Heart right ventricle (tissue), 16 donors: ENCODE results near the gene ANKRD62. TPM values are rescaled to one million over a fixed set of nuclear protein-coding genes. Genes with fewer than 3 reads are reported as not detected.
A peak's percentile ranks its signal among the peaks of the same experiment; 100 is the strongest.

Source experiments
- ATAC-seq, 8 donors: fragments of 200-7000 bp; cut with Tn5 transposase; one replicate each; pipeline ENCODE4 v1.9.1; 2020; ENCODE audit warnings: mild to moderate bottlenecking in 8 of 8, moderate library complexity in 8 of 8, moderate number of reproducible peaks in 1 of 8
- DNase-seq, 2 donors: peaks; one replicate each; pipeline ENCODE4 v3.0.0-alpha.2; 2020
- H3K27ac ChIP-seq, 10 donors: fragments of 200-600 bp; sonication (generic) in 2 of 10; one replicate each; pipeline versions ENCODE4 v1.5.0 to v1.8.0; 2020 to 2022; ENCODE audit warnings: mild to moderate bottlenecking in 3 of 10
- H3K27me3 ChIP-seq, 7 donors: fragments of 200-600 bp; one replicate each; pipeline ENCODE4 v1.8.0; 2021 to 2022; ENCODE audit warnings: mild to moderate bottlenecking in 2 of 7
- H3K36me3 ChIP-seq, 9 donors: fragments of 200-600 bp; sonication (generic) in 1 of 9; one replicate each; pipeline versions ENCODE4 v1.5.0 to v1.8.0; 2020 to 2022; ENCODE audit warnings: mild to moderate bottlenecking in 2 of 9
- H3K4me1 ChIP-seq, 9 donors: fragments of 200-600 bp; sonication (generic) in 1 of 9; one replicate each; pipeline versions ENCODE4 v1.5.0 to v1.8.0; 2020 to 2022; ENCODE audit warnings: mild to moderate bottlenecking in 4 of 9
- H3K4me3 ChIP-seq, 10 donors: fragments of 200-600 bp; sonication (generic) in 2 of 10; one replicate each; pipeline versions ENCODE4 v1.5.0 to v1.8.0; 2020 to 2022; ENCODE audit warnings: mild to moderate bottlenecking in 7 of 10, moderate library complexity in 2 of 10
- H3K9me3 ChIP-seq, 11 donors: fragments of 200-600 bp in 10 of 11; sonication (generic) in 2 of 11; one replicate each; pipeline versions ENCODE4 v1.5.0 to v1.8.0; 2013 to 2022; ENCODE audit warnings: mild to moderate bottlenecking in 2 of 11, control low read depth in 1 of 11, moderate library complexity in 1 of 11
- CTCF ChIP-seq, 9 donors: fragments of 200-600 bp; sonication (generic) in 2 of 9; IDR thresholded peaks; one replicate each; pipeline versions ENCODE4 v1.5.0 to v1.8.0; 2021 to 2022; ENCODE audit warnings: antibody characterized with exemption in 9 of 9, mild to moderate bottlenecking in 5 of 9, moderate library complexity in 1 of 9
- WGBS, 2 donors: extraction: QIAGEN DNeasy Blood & Tissue Kit; methylation state at CpG; one replicate each; pipeline ENCODE4 v1.1.7; 2013; ENCODE audit warnings: inconsistent platforms in 1 of 2; 5-methylcytosine and 5-hydroxymethylcytosine counted together
- intact Hi-C, 10 donors: fragments of 100-400 bp; cut with DNase I; formaldehyde crosslinking; loops; one replicate each; pipeline versions ENCODE4 v1.11.1 to v1.14.2; 2022
- polyA plus RNA-seq, 2 donors: library from polyadenylated mRNA; stranded (reverse); fragments of 200-250 nt; gene quantifications; one replicate each; pipeline ENCODE4 v1.2.3, GENCODE V29; 2013
- total RNA-seq, 10 donors: library from RNA; stranded (reverse); fragmentation: NEBNext Ultra II Directional in 3 of 10; extraction: Animal tissue kit (Norgen Biotek cat#: 25700) in 3 of 10; gene quantifications; one replicate each; pipeline versions ENCODE4 v1.2.1 to v1.2.4, GENCODE V29; 2021 to 2023
- donor health status: Arrhythmogenic right ventricular cardiomyopathy.
- donor health status: ischemic (EF 13 %, LVEDD 7.1; RV severe dilation, severe dysfunction).
- donor health status: healthy with polysubstance abuse.
- donor health status: DM: no; HTN: yes; CAD: no.
- donor health status: DM: no; HTN: no; CAD: no.
- donor health status: ischemic (EF 25% LVEDD 6.9; RV normal size, moderate dysfunction).
- donor health status: ischemic (EF 25% LVEDD 5.7; RV mildly dilated, moderate dysfunction).
- donor health status: healthy.
- donor health status: DM: yes; HTN: yes; CAD: no.
- donor health status: Ischemic cardiomyopathy.
- donor health status: ischemic (EF 35%, LVEDD 5.7; RV mildly dilated, moderate dysfunction).
- donor health status: nonischemic (EF 11% LVEDD 7.7; RV severe dilation, severe dysfunction).
- donor health status: DM: yes; HTN: yes; CAD: no.
- donor health status: PGD.
- donor health status: ischemic (EF 29% LVEDD 5.4; RV normal size, mild dysfunction).
- donor health status: nonischemic (EF 23%, LVEDD 6.1; RV moderate dilation, normal function).

ANKRD62 gene
- total and polyA plus RNA-seq, 12 donors = not detected

- no peak for TF ChIP-seq CTCF (IDR thresholded peaks at IDR 0.05)
These were observed 5.5 kb upstream of the ANKRD62 start for GRCh38 chr18:12088096-12088495.

DNA sequence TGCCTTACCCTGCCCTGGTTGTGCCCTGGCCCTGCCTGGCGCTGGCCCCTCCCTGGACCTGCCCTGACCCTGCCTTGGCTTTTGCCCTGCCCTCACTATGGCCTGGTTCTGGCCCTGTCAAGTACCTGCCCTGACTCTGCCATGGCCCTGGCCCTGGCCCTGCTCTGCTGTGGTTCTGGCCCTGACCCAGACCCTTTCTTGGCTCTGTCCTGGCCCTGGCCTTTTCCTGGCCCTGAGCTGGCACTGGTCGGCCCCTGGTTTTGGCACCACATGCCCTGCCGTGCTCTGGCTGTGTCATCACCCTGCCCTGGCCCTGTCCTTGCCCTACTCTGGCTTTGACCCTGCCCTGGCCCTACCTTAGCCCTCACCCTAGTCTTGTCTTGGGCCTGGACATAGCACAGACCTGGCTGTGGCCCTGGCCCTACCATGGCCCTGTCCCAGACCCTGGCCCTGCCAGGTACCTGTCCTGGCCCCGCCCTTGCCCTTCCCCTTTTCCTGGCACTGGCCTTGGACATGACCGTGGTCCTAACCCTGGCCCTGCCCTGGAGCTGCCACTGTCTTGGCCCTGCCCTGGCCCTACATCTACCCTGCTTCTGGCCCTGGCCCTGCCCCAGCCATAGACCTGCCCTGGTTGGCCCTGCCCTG lies 4.8 kb upstream of the ANKRD62 start:
- no peak overlapping the region for H3K4me3 ChIP-seq
- intact Hi-C loops = no loop called here
- H3K27ac ChIP-seq = no peak overlapping the region
- no peaks in the 10 kb centered on the region for H3K27me3 ChIP-seq
- no peaks in the 10 kb centered on the region for H3K9me3 ChIP-seq
- no peaks in the 10 kb centered on the region for H3K36me3 ChIP-seq
- DNase-seq = no peak
- 70 to 72% methylated on average over 5 of the region's 5 CpGs for WGBS, 2 donors
- no peaks in the 10 kb centered on the region for H3K4me1 ChIP-seq
- no peak for TF ChIP-seq CTCF (IDR thresholded peaks at IDR 0.05)
- peak in 6 of 8 donors; percentile 10 to 59 (median 21) for ATAC-seq

More at GRCh38 chr18:12088096-12088495, 5.5 kb upstream of the ANKRD62 start:
- no peaks in the 10 kb centered on the region for H3K27me3 ChIP-seq
- WGBS, 2 donors = 88 to 89% methylated on average over 4 of the region's 4 CpGs
- no peaks in the 10 kb centered on the region for H3K36me3 ChIP-seq
- H3K27ac ChIP-seq = no peak overlapping the region
- no peaks in the 10 kb centered on the region for H3K4me1 ChIP-seq
- no peak overlapping the region for H3K4me3 ChIP-seq
- H3K9me3 ChIP-seq = no peaks in the 10 kb centered on the region
- peak in 2 of 8 donors; percentile 17 to 32 for ATAC-seq
- no peak for DNase-seq
- intact Hi-C loops = no loop called here

GRCh38 chr18:12091538-12092141 lies 2.0 kb upstream of the ANKRD62 start:
- DNase-seq = no peak
- Histone ChIP-seq H3K27ac (no peak overlapping the region), H3K9me3 (no peaks in the 10 kb centered on the region), H3K4me3 (no peak overlapping the region), H3K36me3 (no peaks in the 10 kb centered on the region), H3K27me3 (peaks cover 0 to 3% (median 0%) of the 10 kb centered on the region in 7 donors), H3K4me1 (no peaks in the 10 kb centered on the region)
- ATAC-seq = no peak
- intact Hi-C loops = loop anchor here in 8 of 10 donors (5.0 to 10.0 kb wide), 2 partner anchors 143 to 146 kb away; no protein-coding TSS in a partner anchor
- TF ChIP-seq CTCF (IDR thresholded peaks at IDR 0.05) = no peak
- WGBS, 2 donors = 82 to 92% methylated on average over 9 of the region's 9 CpGs

GRCh38 chr18:12092398-12093229 lies 1.0 kb upstream of the ANKRD62 start:
- peak in 7 of 9 donors; percentile 26 to 46 (median 35) for TF ChIP-seq CTCF (IDR thresholded peaks at IDR 0.05)
- Histone ChIP-seq H3K27ac (no peak overlapping the region), H3K4me1 (no peaks in the 10 kb centered on the region), H3K27me3 (peaks cover 0 to 3% (median 0%) of the 10 kb centered on the region in 7 donors), H3K9me3 (no peaks in the 10 kb centered on the region), H3K4me3 (no peak overlapping the region), H3K36me3 (no peaks in the 10 kb centered on the region)
- 81 to 85% methylated on average over 17 of the region's 17 CpGs for WGBS, 2 donors
- intact Hi-C loops = loop anchor here in 8 of 10 donors (5.0 to 10.0 kb wide), 2 partner anchors 142 to 145 kb away; no protein-coding TSS in a partner anchor
- ATAC-seq = peak; percentile 67 to 85 (median 80)
- DNase-seq = peak in 1 of 2 donors; percentile 21
